GM04504 (cell line): ENCODE measurements around the gene GCNA.

Experiments used
- DNase-seq: peaks from one replicate; pipeline ENCODE4 v3.0.0-alpha.2; 2012; ENCODE audit warnings: low read depth

The GCNA gene

DNA sequence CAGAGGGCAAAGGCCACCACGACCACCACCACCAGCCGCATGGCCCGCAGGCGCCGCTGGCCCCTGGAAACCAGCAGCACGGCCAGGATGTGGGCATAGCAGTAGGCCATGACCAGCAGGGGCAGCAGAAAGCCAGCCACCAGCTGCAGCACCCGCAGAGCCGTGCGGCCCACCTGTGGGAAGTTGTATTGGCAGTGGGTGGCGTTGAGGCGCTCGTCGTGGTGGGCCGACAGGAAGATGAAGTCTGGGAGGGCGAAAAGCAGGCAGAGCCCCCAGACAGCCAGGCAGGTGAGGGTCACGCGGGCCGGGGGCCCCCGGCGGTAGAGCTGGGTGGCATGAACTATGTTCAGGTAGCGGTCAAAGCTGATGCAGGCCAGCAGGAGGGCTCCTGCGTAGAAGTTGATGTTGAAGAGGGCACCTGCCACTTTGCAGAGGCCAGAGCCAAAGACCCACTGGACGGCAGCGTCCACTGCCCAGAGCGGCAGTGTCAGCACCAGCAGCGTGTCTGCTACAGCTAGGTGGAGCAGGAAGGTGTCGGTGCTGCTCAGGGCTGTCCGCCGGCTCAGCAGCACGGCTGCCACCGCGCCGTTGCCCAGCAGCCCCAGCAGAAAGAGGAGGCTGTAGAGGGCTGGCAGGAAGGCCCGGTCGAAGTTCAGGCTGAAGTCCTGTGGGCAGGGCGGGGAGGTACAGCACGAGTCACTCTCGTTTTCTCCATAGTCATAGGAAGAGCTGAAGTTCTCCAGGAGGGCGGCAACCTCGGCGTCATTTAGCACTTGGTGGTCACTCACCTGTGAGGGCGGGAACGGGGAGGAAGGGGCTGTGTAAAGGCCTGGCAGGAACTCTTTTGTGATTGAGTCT lies 38.7 kb downstream of the GCNA start:
- no peak for DNase-seq

DNA sequence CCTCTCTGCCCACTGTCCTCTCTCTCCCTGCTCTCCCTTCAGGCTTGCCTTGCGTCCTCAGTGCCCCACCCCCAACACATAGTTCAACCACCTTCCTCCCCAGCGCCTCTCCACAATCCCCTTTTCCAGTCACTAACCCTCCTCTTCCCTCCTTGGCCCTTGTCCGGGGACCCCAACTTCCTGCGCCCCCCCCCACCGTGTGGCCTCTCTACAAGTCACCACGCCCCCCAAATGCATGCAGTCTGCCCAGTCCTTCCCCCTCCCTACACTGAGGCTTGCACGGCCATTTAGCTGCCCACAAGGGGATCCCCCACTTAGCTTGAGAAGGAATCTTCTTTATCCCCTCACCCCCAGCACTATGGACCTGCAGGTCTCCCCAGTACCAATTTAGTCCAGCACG lies 39.5 kb downstream of the GCNA start:
- DNase-seq, result no peak

GRCh38 chrX:71618303-71618721 lies 40.1 kb downstream of the GCNA start, which contains the start of gene CXCR3:
CXCR3 (minus strand) TSS chrX:71618511; CDS start chrX:71618449, 62 bp downstream.
- no peak for DNase-seq

DNA sequence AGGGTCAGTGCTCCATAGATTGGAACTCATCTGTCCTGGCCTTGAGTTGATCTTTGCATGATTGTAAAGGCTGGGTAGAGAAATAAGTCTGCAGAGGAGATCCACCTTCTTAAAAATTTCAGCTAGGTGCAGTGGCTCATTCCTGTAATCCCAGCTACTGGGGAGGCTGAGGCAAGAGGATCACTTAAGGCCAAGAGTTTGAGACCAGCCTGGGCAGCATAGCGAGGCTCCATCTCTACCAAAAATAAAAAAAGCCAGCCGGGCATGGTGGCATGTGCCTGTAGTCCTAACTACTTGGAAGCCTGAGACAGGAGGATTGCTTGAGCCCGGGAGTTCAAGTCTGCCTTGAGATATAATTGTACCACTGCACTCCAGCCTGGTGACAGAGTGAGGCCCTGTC lies 40.5 kb downstream of the GCNA start:
- no peak for DNase-seq

DNA sequence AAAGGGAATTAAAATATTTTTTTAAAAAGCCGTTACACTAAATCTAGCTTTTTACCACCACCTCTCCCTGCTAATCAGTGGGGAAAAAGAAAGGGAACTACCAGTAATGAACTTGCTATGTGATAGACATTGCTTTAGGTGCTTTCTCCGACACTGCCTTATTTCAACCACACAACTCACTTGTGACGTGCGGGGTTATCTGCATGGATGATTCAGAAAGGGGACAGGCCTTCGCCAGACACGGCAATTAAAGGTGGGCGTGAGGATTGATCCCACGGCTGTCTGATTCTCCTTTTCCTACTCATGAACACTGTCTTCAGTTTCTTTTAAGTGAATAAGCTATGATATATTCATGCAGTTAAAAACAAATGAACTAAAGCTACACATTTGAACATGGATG lies 41.0 kb downstream of the GCNA start:
- no peak for DNase-seq

- no peak for DNase-seq
These were observed 41.7 kb downstream of the GCNA start for GRCh38 chrX:71619986-71620385.

DNA sequence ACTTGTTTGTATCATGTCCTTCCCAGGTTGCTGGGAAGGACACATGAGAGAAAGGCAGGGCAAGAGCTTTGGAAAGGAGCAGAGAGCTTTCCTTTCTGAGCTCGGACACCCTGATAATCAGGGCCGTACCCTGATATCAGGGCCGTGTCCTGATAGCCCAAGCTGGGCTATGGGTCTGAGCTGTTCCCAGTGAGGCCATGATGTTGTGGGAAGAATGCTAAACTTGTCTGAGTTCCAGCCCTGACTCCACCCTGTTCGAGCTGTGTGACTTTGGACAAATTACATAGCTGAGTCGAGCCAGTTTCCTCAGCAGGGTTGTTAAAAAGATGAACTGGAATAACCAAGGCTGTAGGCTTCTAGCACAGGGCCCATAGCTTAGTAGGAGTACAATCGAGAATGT lies 43.4 kb downstream of the GCNA start:
- DNase-seq, result no peak

- no peak for DNase-seq
These were observed 43.9 kb downstream of the GCNA start for GRCh38 chrX:71622032-71622575.

- peak; percentile 53 for DNase-seq
These were observed 44.6 kb downstream of the GCNA start for GRCh38 chrX:71622576-71623450.

- DNase-seq, result no peak
These were observed 45.5 kb downstream of the GCNA start for GRCh38 chrX:71623714-71624113.

GRCh38 chrX:71625471-71625870 lies 47.2 kb downstream of the GCNA start:
- DNase-seq, result no peak

- DNase-seq, result no peak
These were observed 48.3 kb downstream of the GCNA start for GRCh38 chrX:71626576-71626975.

GRCh38 chrX:71627588-71628404 lies 49.6 kb downstream of the GCNA start:
- no peak for DNase-seq

DNA sequence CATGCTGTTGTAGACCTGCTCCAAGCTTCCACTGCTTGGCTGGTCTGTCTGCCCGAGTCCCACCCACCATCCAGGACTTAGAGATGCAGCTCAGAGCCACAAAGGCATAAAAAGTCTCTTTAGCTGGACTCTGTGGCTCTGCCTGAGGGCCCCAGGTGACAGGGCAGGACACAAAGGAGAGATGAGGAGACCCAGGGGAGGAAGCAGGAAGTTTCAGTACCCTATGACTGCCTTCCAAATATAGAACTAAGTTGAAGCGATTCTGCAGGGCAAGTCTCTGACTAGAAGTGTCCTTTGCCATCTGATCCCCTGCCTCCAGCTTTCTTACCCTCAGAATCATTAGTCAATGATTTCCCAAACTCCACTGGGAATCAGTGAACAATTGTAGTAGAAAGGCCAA lies 51.2 kb downstream of the GCNA start:
- DNase-seq, result no peak

- no peak for DNase-seq
These were observed 54.9 kb downstream of the GCNA start for GRCh38 chrX:71632923-71633657.

GRCh38 chrX:71634366-71634765 lies 56.1 kb downstream of the GCNA start:
- no peak for DNase-seq

GRCh38 chrX:71636438-71637252 lies 58.4 kb downstream of the GCNA start:
- no peak for DNase-seq

DNA sequence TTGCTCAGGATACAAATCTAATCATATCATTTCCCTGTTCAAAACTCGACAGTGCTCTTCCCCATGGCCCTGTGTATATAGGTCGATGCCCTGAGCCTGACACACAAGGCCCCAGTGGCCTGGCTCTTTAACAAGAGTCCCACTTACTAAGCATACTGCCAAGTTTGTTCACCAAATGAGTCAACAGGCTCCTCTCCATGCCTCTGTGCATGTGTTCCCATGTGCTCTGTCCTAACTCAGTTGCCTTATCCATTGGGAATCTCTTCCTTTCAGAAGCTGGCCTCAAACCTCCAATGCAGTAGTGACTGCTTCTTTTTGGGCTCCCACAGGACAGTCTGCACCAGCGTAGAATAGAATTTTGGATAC lies 59.0 kb downstream of the GCNA start:
- no peak for DNase-seq

GRCh38 chrX:71637848-71638247 lies 59.6 kb downstream of the GCNA start:
- no peak for DNase-seq

- no peak for DNase-seq
These were observed 60.2 kb downstream of the GCNA start for GRCh38 chrX:71638409-71638808.
